HepG2 (cell line): ENCODE results near the gene ZNF345. TPM values are rescaled to one million over a fixed set of nuclear protein-coding genes. Genes with fewer than 3 reads are reported as not detected.

Source experiments
- ATAC-seq: fragments of 200-7000 bp; cut with Tn5 transposase; 3 replicates; pipeline ENCODE4 v1.9.1; 2020; ENCODE audit warnings: mild to moderate bottlenecking, moderate library complexity
- BruUV-seq: library from RNA; stranded (reverse); fragments of 400-500 nt; replicated peaks from 2 replicates; lab custom pipeline; 2021; lab: Mats Ljungman, UMichigan
- CTCF ChIA-PET: fragments of 300-600 bp; formaldehyde crosslinking; extraction: SDS; loops from one replicate; lab custom pipeline; 2021; ENCODE audit warnings: low total read pairs, inconsistent platforms, low intra/inter-chr PET ratio; lab: Yijun Ruan, JAX
- POLR2A ChIA-PET: fragments of 350-600 bp; sonication (Branson Sonifier 250); formaldehyde crosslinking; loops from one replicate; lab custom pipeline; 2020; ENCODE audit warnings: antibody characterized with exemption, inconsistent platforms; lab: Yijun Ruan, JAX
- DNase-seq: peaks from one replicate; pipeline ENCODE4 v3.0.0-alpha.2; 2015; ENCODE audit warnings: low spot score
- FAIRE-seq: peaks from 3 replicates; lab custom pipeline; 2011; peaks lifted over from hg19 to GRCh38; lab: Jason Lieb, UNC
- H2AFZ ChIP-seq: one replicate; pipeline ENCODE4 v1.6.1; 2011; ENCODE audit warnings: low read length, inconsistent platforms
- H3K27ac ChIP-seq: fragments of 300-600 bp; 3 replicates; pipeline ENCODE4 v1.8.0; 2011; ENCODE audit warnings: mixed run types, mild to moderate bottlenecking, mixed read lengths, low read length, inconsistent platforms; ENCODE audit not compliant: insufficient read depth; ENCODE audit errors: extremely low read length
- H3K27me3 ChIP-seq, 2 experiments: fragments of 200-600 bp in 1 of 2; 2 replicates in 1 of 2; 3 replicates in 1 of 2; pipeline versions ENCODE4 v1.6.0 to v1.8.0; 2011; ENCODE audit warnings: low read length in 2 of 2, mild to moderate bottlenecking in 2 of 2, moderate library complexity in 2 of 2, inconsistent platforms in 1 of 2; ENCODE audit not compliant: insufficient read depth in 2 of 2, control insufficient read depth in 1 of 2
- H3K36me3 ChIP-seq, 2 experiments: fragments of 200-600 bp in 1 of 2; replicated peaks in 1 of 2; 2 replicates in 1 of 2; 3 replicates in 1 of 2; pipeline versions ENCODE4 v1.5.1 to v1.8.0; 2011; ENCODE audit warnings: low read length in 2 of 2, inconsistent platforms in 1 of 2; ENCODE audit not compliant: insufficient read depth in 2 of 2, control insufficient read depth in 1 of 2
- H3K4me1 ChIP-seq: 2 replicates; pipeline ENCODE4 v1.5.1; 2012; ENCODE audit warnings: low read length, inconsistent platforms; ENCODE audit not compliant: insufficient read depth
- H3K4me2 ChIP-seq: 2 replicates; pipeline ENCODE4 v1.6.0; 2011; ENCODE audit warnings: low read depth, low read length, inconsistent platforms
- H3K4me3 ChIP-seq, 3 experiments: fragments of 200-600 bp in 1 of 3; sonication (generic), shearing (Covaris generic) in 1 of 3; replicated peaks in 1 of 3; 2 replicates each; pipeline ENCODE4 v1.5.1; 2011 to 2016; ENCODE audit warnings: low read length in 3 of 3, inconsistent platforms in 2 of 3, low read depth in 2 of 3, mild to moderate bottlenecking in 2 of 3, control low read depth in 1 of 3, mixed read lengths in 1 of 3; ENCODE audit not compliant: insufficient read depth in 1 of 3
- H3K79me2 ChIP-seq: one replicate; pipeline ENCODE4 v1.6.1; 2011; ENCODE audit warnings: low read length, inconsistent platforms; ENCODE audit not compliant: insufficient read depth
- H3K9ac ChIP-seq: 2 replicates; pipeline ENCODE4 v1.6.0; 2011; ENCODE audit warnings: mild to moderate bottlenecking, low read depth, low read length, inconsistent platforms; ENCODE audit not compliant: insufficient read depth
- H3K9me3 ChIP-seq: 2 replicates; pipeline ENCODE4 v1.5.1; 2012; ENCODE audit warnings: mild to moderate bottlenecking, low read length
- H4K20me1 ChIP-seq: 2 replicates; pipeline ENCODE4 v1.6.0; 2011; ENCODE audit warnings: inconsistent platforms, mild to moderate bottlenecking, low read length, moderate library complexity; ENCODE audit not compliant: insufficient read depth
- ARID2 ChIP-seq: sonication (generic); formaldehyde crosslinking; IDR thresholded peaks from 2 replicates; pipeline ENCODE4 v1.8.1; 2022; ENCODE audit warnings: mild to moderate bottlenecking, missing genetic modification reagents, borderline replicate concordance
- DPF2 ChIP-seq: sonication (generic); formaldehyde crosslinking; IDR thresholded peaks from 2 replicates; pipeline ENCODE4 v1.4.0; 2020; ENCODE audit warnings: mild to moderate bottlenecking, low read depth, missing genetic modification reagents, borderline replicate concordance
- ETV6 ChIP-seq: sonication (generic); formaldehyde crosslinking; conservative IDR thresholded peaks from 2 replicates; pipeline ENCODE4 v1.4.0; 2020; ENCODE audit warnings: missing genetic modification reagents
- HES4 ChIP-seq: sonication (generic); formaldehyde crosslinking; IDR thresholded peaks from 2 replicates; pipeline ENCODE4 v1.9.0; 2021; ENCODE audit warnings: mild to moderate bottlenecking, missing genetic modification reagents, borderline replicate concordance
- KAT8 ChIP-seq: IDR thresholded peaks from 2 replicates; pipeline ENCODE4 v1.6.1; 2016; ENCODE audit warnings: missing genetic modification reagents, missing compliant biosample characterization
- MAFF ChIP-seq: IDR thresholded peaks from 2 replicates; pipeline ENCODE4 v1.6.1; 2011; ENCODE audit warnings: low read depth, low read length, improper control_type of control experiment
- MAFK ChIP-seq, 2 experiments: IDR thresholded peaks in 1 of 2; conservative IDR thresholded peaks in 1 of 2; 2 replicates each; pipeline ENCODE4 v1.6.1; 2011; ENCODE audit warnings: improper control_type of control experiment in 2 of 2, low read length in 2 of 2
- PRDM4 ChIP-seq: sonication (generic); formaldehyde crosslinking; IDR thresholded peaks from 2 replicates; pipeline ENCODE4 v1.9.0; 2021; ENCODE audit warnings: missing genetic modification reagents, borderline replicate concordance
- SP2 ChIP-seq: sonication (generic); formaldehyde crosslinking; IDR thresholded peaks from 2 replicates; pipeline ENCODE4 v1.5.1; 2020; ENCODE audit warnings: mild to moderate bottlenecking, missing genetic modification reagents
- ZFY ChIP-seq: sonication (generic); formaldehyde crosslinking; IDR thresholded peaks from 2 replicates; pipeline ENCODE4 v1.4.0; 2020; ENCODE audit warnings: missing genetic modification reagents
- ZNF501 ChIP-seq: sonication (generic); formaldehyde crosslinking; IDR thresholded peaks from 2 replicates; pipeline ENCODE4 v1.5.1; 2020; ENCODE audit warnings: mild to moderate bottlenecking, moderate library complexity, missing genetic modification reagents
- ZNF816 ChIP-seq: sonication (generic); formaldehyde crosslinking; IDR thresholded peaks from 2 replicates; pipeline ENCODE4 v1.8.0; 2022; ENCODE audit warnings: missing genetic modification reagents, mild to moderate bottlenecking, borderline replicate concordance
- ZSCAN25 ChIP-seq: sonication (generic); formaldehyde crosslinking; IDR thresholded peaks from 2 replicates; pipeline ENCODE4 v1.8.0; 2022; ENCODE audit warnings: mild to moderate bottlenecking, missing genetic modification reagents
- WGBS: methylation state at CpG from one replicate; pipeline ENCODE4 v1.1.6; 2017; ENCODE audit warnings: low lambda C conversion rate; 5-methylcytosine and 5-hydroxymethylcytosine counted together
- in situ Hi-C: cut with HindIII; loops from 2 replicates; pipeline ENCODE4 v1.10.0; 2017; ENCODE audit warnings: low pct_unique_long_range_greater_than_20kb; ENCODE audit not compliant: extremely low pct_ligation_motif_present
- intact Hi-C: fragments of 100-400 bp; cut with micrococcal nuclease; formaldehyde crosslinking; loops from one replicate; pipeline ENCODE4 v1.10.0; 2022; ENCODE audit not compliant: unreplicated experiment
- polyA plus RNA-seq, 8 experiments: library from polyadenylated mRNA; depleted of rRNA in 3 of 8; stranded (reverse) in 7 of 8; unstranded in 1 of 8; fragments of >200 nt; fragmentation: Illumina TruSeq in 4 of 8; extraction: Trizol in 4 of 8; gene quantifications; 2 replicates each; pipeline versions ENCODE4 v1.2.1 to v1.2.3, GENCODE V29; 2011 to 2016; ENCODE audit warnings: low read depth in 4 of 8, missing spikeins in 1 of 8, mixed read lengths in 1 of 8; ENCODE audit not compliant: insufficient read depth in 1 of 8
- total RNA-seq, 5 experiments: library from RNA; depleted of rRNA; stranded (reverse); fragments of >200 nt; fragmentation: Illumina TruSeq; extraction: Trizol; gene quantifications; 2 replicates each; pipeline ENCODE4 v1.2.3, GENCODE V29; 2016; ENCODE audit warnings: low read depth in 1 of 5

Gene ZNF345
- total and polyA plus RNA-seq, 2 of the 13 experiments (the other 11 are each of a cell fraction or from before 2014, with no cell fraction given): 2.6 to 2.9 TPM

DNA sequence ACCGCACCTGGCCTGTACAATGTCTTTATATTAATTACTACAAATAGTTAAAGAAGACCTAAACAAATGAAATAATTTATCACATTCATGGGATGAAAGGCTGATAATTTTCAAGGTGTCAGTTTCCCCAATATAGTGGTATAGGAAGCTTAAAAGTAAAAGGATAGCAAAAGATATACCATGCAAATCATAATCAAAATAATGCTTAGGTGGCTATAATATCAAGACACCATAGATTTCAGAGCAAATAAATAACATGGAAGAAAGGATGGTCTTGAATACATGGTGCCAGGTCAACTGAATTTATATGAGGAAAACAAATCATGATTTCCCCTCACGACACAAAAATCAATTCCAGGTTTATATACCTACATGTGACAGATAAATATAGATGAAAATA lies 17.2 kb upstream of the ZNF345 start:
- CTCF ChIA-PET: no interaction called here
- no peak for FAIRE-seq
- H3K4me3 ChIP-seq: no peak overlapping the region
- peaks cover 10% of the 10 kb centered on the region for H3K79me2 ChIP-seq
- no peak overlapping the region for H3K9ac ChIP-seq
- TF ChIP-seq ZNF501 (CRISPR knock-in tag): no peak
- TF ChIP-seq PRDM4 (CRISPR knock-in tag): no peak
- no peak for TF ChIP-seq ETV6 (CRISPR knock-in tag)
- TF ChIP-seq DPF2 (CRISPR knock-in tag): no peak
- no peak for TF ChIP-seq ARID2 (CRISPR knock-in tag)
- no peak for TF ChIP-seq ZFY
- TF ChIP-seq MAFK (conservative IDR thresholded peaks at IDR 0.05 in 1 of 2, IDR thresholded peaks at IDR 0.05 in 1 of 2; ENCODE audit: low read length in 2 of 2): peak in 1 of 2 experiments; percentile 56; a peak in 3 of 4 replicates
- no peak for TF ChIP-seq ZNF816
- no peak for TF ChIP-seq ZSCAN25 (CRISPR knock-in tag)
- TF ChIP-seq KAT8: no peak
- no peak for TF ChIP-seq HES4 (CRISPR knock-in tag)
- no peak for TF ChIP-seq SP2 (CRISPR knock-in tag)
- peak; percentile 42; the same call in 1 of the 2 replicates for TF ChIP-seq MAFF
- TF ChIP-seq, all 625 proteins: peak for 2
- in situ Hi-C loops (no loop called here), intact Hi-C loops (no loop called here)
- ATAC-seq (no peak), DNase-seq (no peak)
- Histone ChIP-seq H4K20me1 (no peaks in the 10 kb centered on the region), H3K4me2 (no peak overlapping the region), H2AFZ (no peak overlapping the region), H3K27ac (no peak overlapping the region), H3K36me3 (peaks cover 2 to 11% of the 10 kb centered on the region in 2 experiments; a peak in 1 of 5 replicates), H3K27me3 (no peaks in the 10 kb centered on the region; a peak in 1 of 5 replicates), H3K4me1 (peaks cover 11% of the 10 kb centered on the region), H3K9me3 (peaks cover 77% of the 10 kb centered on the region)
- BruUV-seq: no TSS peak
- POLR2A ChIA-PET: no interaction called here
- WGBS: 100% methylated on average over 2 of the region's 2 CpGs
